GM18858 (cell line): Measurements from ENCODE around the gene ARF3.

Experiments used
- ATAC-seq: cut with Tn5 transposase; IDR thresholded peaks from one replicate; pipeline ENCODE4 v1.9.1; 2021; ENCODE audit not compliant: unreplicated experiment

Gene ARF3

DNA sequence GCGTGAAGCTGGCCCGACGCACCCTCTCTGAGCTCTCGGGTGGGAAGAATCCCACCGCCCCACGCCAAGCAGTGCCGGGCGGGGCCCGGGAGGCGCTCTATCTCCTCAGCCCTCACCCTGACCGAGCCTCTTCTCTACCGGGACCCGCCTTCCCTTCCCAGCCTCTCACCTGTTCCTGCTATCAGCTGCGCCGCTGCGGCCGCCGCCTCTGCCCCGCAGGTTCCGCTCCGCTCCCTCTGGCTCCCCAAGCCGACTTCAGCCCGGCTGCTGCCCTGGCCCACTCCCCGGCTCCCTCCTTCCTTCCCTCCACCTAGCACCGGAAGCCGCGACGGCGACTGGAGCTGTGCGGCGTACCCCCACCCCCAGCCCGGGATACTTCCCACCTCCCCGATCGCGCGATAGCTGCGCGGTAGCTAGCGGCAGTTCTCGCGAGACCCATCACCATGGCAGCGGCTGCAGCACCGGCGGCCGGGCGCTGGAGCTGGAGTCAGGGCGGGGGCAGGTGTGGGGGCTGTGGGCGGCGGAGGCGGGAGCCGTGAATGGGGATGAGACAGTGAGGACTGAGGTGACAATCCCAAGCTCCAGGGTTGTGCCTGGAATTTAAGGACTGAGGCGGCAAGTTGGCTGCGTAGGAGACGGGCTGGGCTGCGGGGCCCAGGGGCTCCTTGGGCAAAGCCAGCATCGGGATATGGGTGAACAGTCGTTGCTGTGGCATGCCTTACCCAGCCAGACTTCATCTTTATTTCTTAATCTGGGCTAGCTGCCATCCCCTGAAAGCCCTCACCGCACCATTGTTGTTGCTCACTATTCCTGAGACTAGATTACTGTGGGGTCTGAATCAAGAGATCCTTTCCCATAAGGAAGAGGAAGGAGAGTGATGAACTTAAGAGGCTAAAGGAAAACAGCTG lies at the start of gene ARF3:
Gene ARF3 (minus strand): TSS at position 347 of the 908 bp plus-strand sequence. CDS start 16,392 bp downstream, outside the sequence.
- peak; percentile 68 for ATAC-seq

DNA sequence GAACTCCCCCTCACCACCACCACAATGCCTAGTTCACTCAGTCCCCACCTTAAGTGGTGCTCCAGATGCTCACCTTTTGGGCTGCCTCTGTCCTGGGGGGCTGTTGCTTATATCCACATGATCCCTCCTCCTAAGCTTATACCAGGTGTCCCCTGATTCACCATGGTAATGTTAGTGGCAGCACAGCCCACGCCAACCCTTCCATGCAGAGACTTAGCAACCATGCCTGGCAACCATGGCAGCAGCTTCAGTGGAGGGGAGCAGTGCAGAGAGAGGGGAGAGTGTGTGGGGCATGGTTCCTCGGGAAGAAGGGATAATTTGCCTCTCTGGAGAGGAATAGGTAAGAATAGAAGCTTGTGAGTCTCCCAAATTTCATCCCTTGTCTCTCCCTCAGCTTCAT lies 43.1 kb upstream of the ARF3 start:
- no peak for ATAC-seq

GRCh38 chr12:48999371-49000131 lies 42.3 kb upstream of the ARF3 start, which contains the start of gene DDN:
Gene DDN (minus strand): TSS chr12:48999375. CDS start chr12:48999287, 88 bp downstream.
- ATAC-seq = no peak

- no peak for ATAC-seq
These were observed 41.4 kb upstream of the ARF3 start for GRCh38 chr12:48998497-48999353.

DNA sequence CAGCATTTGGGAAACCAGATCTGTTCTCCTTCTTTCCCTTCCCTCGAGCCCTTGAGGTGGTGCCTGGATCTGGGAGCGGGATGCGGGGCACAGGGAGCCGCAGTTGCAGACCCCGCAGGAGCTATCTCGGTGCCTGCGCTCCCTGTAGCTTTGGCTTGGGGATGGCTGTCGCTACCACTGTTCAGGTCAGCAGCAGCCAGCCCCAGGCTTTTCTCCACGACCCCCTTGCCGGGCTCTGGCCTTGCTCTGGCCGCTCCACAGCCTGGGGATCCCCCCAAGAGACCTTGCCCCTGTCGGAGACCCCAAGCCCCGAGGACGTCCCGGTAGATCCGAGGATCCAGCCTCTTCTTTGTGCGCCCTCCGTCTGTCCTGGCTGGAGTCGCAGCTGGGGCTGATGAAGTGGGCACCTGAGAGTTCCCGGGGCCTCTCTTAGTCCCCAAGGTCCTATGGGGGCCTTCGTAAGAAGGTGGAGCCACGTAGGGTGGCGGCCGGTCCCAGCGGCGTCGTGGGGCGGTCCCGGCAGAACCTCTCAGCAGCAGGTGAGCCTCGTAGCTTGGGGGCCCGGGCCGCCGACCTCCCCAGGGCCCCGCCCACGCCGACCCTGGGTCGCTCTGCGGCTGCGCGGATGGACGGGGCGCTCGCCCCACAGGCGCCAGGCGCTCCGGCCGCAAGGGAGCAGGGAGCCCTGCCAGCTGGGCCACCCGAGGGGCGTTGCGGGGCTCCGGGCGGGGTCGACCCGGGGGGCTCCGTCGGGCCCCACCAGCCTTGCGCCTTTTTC lies 40.6 kb upstream of the ARF3 start:
- no peak for ATAC-seq

GRCh38 chr12:48996794-48997718 lies 39.8 kb upstream of the ARF3 start:
- ATAC-seq = no peak

DNA sequence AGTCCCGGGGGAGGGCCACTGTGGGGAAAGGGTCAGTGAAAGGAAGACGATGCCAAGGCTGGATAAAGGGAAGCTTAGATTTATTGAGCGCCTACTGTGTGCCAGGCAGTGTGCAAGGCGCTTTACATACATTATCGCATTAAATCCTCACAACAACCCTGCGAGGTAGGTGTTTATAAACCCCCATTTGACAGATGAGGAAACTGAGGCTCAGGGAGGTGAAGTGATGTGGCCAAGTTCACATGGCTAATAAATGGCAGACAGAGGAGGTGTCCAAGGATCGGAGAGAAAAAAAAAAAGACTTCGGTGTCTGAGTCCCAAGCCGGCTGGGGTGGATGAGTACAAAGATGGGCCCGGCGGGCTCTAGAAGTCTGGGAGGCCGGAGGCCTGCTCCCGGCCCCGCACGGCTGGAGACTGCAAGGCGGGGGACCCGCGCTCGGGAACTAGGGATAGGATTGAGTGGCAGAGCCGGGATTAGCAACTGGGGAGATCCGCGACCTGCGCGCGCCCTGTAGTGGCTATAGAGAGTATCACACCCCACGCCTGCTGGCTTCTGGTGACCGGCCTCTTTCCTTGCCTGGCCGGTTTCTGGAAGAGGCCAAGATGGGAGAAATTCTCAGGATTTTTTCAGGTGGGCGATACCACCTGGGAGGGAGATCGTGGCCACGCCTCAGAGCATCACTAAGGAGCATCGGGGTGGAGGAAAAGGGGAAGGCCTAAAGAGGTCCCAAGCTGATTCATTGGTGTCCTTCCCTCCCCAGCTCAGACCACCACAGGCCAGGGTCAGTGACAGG lies 38.0 kb upstream of the ARF3 start:
- no peak for ATAC-seq

DNA sequence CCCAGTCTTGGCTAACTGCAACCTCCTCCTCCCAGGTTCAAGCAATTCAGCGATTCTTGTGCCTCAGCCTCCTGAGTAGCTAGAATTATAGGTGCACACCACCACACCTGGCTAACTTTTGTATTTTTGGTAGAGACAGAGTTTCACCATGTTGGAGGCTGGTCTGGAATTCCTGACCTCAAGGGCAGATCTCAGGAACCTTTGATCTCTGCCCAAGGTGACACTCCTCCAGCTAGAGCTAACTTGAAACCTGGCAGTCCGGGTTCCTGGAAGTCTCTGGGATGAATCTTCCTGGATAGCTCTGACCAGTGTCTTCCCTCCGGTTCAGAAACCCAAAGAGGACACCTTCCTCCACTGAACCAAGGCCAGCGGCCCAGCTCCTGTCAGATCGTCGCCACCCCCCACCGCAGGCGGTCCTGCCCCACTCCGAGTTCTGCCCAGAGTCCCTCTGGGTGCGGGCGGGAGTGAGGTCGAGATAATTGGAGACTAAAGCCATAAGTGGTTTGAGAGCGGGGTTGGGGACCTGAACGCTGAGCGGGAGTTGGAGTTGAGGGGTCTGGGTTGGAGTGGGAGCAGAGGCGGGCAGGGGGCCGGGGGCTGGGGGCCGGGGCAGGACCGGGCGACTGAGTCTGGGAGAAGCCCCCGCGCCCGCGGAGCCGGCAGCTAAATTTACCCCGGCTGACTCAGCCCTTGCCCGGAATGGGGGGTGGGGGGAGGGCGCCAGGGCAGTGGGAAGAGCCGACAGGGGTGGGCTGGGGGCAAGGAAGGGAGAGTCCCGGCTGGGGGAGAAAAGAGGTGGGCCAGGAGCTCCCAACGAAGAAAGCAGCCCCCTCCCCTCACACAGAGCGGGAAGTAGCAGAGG lies 37.2 kb upstream of the ARF3 start:
- no peak for ATAC-seq

- ATAC-seq = no peak
These were observed 36.5 kb upstream of the ARF3 start for GRCh38 chr12:48993787-48994186.

- ATAC-seq = no peak
These were observed 34.2 kb upstream of the ARF3 start for GRCh38 chr12:48991247-48992050.

GRCh38 chr12:48990552-48990951 lies 33.3 kb upstream of the ARF3 start:
- no peak for ATAC-seq

DNA sequence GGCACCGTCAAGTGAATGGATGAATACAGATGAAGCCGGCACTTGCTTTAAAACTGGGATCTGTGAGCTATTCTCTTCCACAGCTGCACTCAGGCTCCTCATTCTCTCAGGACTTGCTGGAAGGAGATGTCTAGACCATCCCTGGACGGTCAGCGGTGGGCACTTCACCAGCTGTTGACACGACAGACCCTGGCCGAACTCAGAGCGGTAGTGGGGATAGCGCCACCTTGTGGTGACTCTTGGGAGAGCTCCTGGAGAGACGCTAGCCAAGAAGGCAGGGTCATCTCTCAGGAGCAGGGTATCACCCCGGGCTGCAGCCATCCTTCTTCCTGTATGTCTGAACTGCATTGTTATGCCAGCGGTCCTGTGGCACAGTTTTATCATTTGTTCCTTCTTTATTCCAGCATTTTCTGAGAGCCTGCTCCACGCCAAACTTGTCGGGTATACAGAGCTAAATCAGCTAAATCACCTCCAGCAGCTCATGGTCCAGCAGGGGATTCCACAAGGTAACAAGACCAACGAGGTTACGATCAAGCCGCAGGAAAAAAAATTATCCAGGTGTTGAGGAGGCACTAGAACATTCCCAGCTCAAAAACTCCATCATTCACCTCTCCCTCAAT lies 30.9 kb upstream of the ARF3 start:
- no peak for ATAC-seq

DNA sequence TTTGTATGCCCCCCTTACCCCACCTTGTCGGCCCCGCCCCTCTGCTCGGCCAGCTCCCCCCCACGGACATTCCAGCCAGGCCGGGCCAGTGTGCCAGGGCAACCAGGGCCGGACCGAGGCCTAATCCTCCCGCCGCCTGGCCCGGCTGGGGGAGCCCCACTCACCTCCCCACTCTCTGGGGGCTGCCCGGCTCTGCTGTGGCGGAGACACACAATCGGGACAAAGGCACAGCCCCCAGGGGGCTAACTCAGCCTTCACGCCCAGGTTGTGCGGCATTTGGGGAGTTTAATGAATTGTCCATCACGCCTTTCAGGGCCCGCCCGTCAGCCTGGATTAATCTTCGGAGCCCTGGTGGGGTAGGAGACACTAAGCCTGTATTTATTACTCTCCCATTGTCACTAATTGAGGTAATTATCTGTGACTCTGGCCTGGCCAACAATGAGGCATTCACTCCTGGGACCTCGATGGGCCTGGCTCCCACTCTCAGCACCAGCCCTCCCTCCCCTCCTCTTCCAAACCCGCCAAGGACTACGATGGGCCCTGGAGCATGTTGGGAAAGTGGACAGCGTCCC lies 29.5 kb upstream of the ARF3 start:
- no peak for ATAC-seq

GRCh38 chr12:48985901-48986300 lies 28.6 kb upstream of the ARF3 start:
- no peak for ATAC-seq

- no peak for ATAC-seq
These were observed 28.2 kb upstream of the ARF3 start for GRCh38 chr12:48985475-48985897.
